Measurements from ENCODE around the gene HDAC9.

The HDAC9 gene

GRCh38 chr7:18872344-18872743 is 376.8 kb downstream of the HDAC9 start:
- no peak for TF ChIP-seq CTCF (IDR thresholded peaks at IDR 0.05; ENCODE audit: insufficient read depth, low read length, poor library complexity, severe bottlenecking)
- DNase-seq (ENCODE audit: extremely low read depth, insufficient read length), result no peak
- no peaks in the 10 kb centered on the region for H3K27me3 ChIP-seq (replicated peaks; ENCODE audit: control insufficient read depth, insufficient read depth, low read length)

GRCh38 chr7:18873734-18874336 is 378.3 kb downstream of the HDAC9 start:
- Histone ChIP-seq H3K27me3 (replicated peaks; ENCODE audit: control insufficient read depth, insufficient read depth, low read length) (no peaks in the 10 kb centered on the region), H3K36me3 (ENCODE audit: control insufficient read depth, insufficient read depth, low read length) (no peaks in the 10 kb centered on the region), H3K4me3 (replicated peaks; ENCODE audit: low read depth, low read length) (no peak overlapping the region)
- DNase-seq (ENCODE audit: extremely low read depth, insufficient read length), result no peak
- TF ChIP-seq CTCF (IDR thresholded peaks at IDR 0.05; ENCODE audit: insufficient read depth, low read length, poor library complexity, severe bottlenecking), result peak; percentile 14

More at GRCh38 chr7:18872344-18872743, 376.8 kb downstream of the HDAC9 start:
- no peak overlapping the region for H3K4me3 ChIP-seq (replicated peaks; ENCODE audit: low read depth, low read length)
- H3K36me3 ChIP-seq (ENCODE audit: control insufficient read depth, insufficient read depth, low read length), result no peaks in the 10 kb centered on the region

GRCh38 chr7:18874880-18875279 is 379.3 kb downstream of the HDAC9 start:
- Histone ChIP-seq H3K36me3 (ENCODE audit: control insufficient read depth, insufficient read depth, low read length) (no peaks in the 10 kb centered on the region), H3K27me3 (replicated peaks; ENCODE audit: control insufficient read depth, insufficient read depth, low read length) (no peaks in the 10 kb centered on the region), H3K4me3 (replicated peaks; ENCODE audit: low read depth, low read length) (no peak overlapping the region)
- no peak for TF ChIP-seq CTCF (IDR thresholded peaks at IDR 0.05; ENCODE audit: insufficient read depth, low read length, poor library complexity, severe bottlenecking)
- no peak for DNase-seq (ENCODE audit: extremely low read depth, insufficient read length)

GRCh38 chr7:18877874-18878273 is 382.3 kb downstream of the HDAC9 start:
- TF ChIP-seq CTCF (IDR thresholded peaks at IDR 0.05; ENCODE audit: insufficient read depth, low read length, poor library complexity, severe bottlenecking), result no peak
- DNase-seq (ENCODE audit: extremely low read depth, insufficient read length), result no peak
- H3K36me3 ChIP-seq (ENCODE audit: control insufficient read depth, insufficient read depth, low read length), result no peaks in the 10 kb centered on the region
- no peak overlapping the region for H3K4me3 ChIP-seq (replicated peaks; ENCODE audit: low read depth, low read length)
- H3K27me3 ChIP-seq (replicated peaks; ENCODE audit: control insufficient read depth, insufficient read depth, low read length), result no peaks in the 10 kb centered on the region

- TF ChIP-seq CTCF (IDR thresholded peaks at IDR 0.05; ENCODE audit: insufficient read depth, low read length, poor library complexity, severe bottlenecking), result no peak
- H3K27me3 ChIP-seq (replicated peaks; ENCODE audit: control insufficient read depth, insufficient read depth, low read length), result no peaks in the 10 kb centered on the region
- no peak for DNase-seq (ENCODE audit: extremely low read depth, insufficient read length)
- no peaks in the 10 kb centered on the region for H3K36me3 ChIP-seq (ENCODE audit: control insufficient read depth, insufficient read depth, low read length)
- no peak overlapping the region for H3K4me3 ChIP-seq (replicated peaks; ENCODE audit: low read depth, low read length)
These were observed 391.3 kb downstream of the HDAC9 start for GRCh38 chr7:18886832-18887231.

GRCh38 chr7:18889436-18889835 is 393.9 kb downstream of the HDAC9 start:
- no peak for DNase-seq (ENCODE audit: extremely low read depth, insufficient read length)
- no peak for TF ChIP-seq CTCF (IDR thresholded peaks at IDR 0.05; ENCODE audit: insufficient read depth, low read length, poor library complexity, severe bottlenecking)
- Histone ChIP-seq H3K36me3 (ENCODE audit: control insufficient read depth, insufficient read depth, low read length) (no peaks in the 10 kb centered on the region), H3K4me3 (replicated peaks; ENCODE audit: low read depth, low read length) (no peak overlapping the region), H3K27me3 (replicated peaks; ENCODE audit: control insufficient read depth, insufficient read depth, low read length) (no peaks in the 10 kb centered on the region)
